Muscle of arm (tissue), 12 donors: ENCODE data around the gene ZNF516. TPM values are rescaled to one million over a fixed set of nuclear protein-coding genes. Genes with fewer than 3 reads are reported as not detected.

Experiments
- DNase-seq: peaks from one replicate; pipeline ENCODE4 v3.0.0-alpha.2; 2013
- polyA plus RNA-seq, 12 donors: library from polyadenylated mRNA; unstranded; fragments of 120-200 nt; gene quantifications; one replicate each; pipeline ENCODE4 v1.2.1, GENCODE V29; 2013; ENCODE audit not compliant: insufficient read length in 12 of 12

ZNF516 gene
- polyA plus RNA-seq, 12 donors, result 30.5 to 96.9 (median 42.7) TPM; not detected in 1

- no peak for DNase-seq
Measured at GRCh38 chr18:76468345-76469304, 26.4 kb downstream of the ZNF516 start.

GRCh38 chr18:76467371-76468190, 27.5 kb downstream of the ZNF516 start:
- DNase-seq, result no peak

GRCh38 chr18:76466410-76466991, 28.5 kb downstream of the ZNF516 start:
- no peak for DNase-seq

- no peak for DNase-seq
Measured at GRCh38 chr18:76465630-76466409, 29.2 kb downstream of the ZNF516 start.

GRCh38 chr18:76464281-76465259, 30.5 kb downstream of the ZNF516 start:
- DNase-seq, result no peak

GRCh38 chr18:76463872-76464271, 31.2 kb downstream of the ZNF516 start:
- DNase-seq, result no peak

GRCh38 chr18:76463358-76463757, 31.7 kb downstream of the ZNF516 start:
- DNase-seq, result no peak

GRCh38 chr18:76462326-76462694, 32.7 kb downstream of the ZNF516 start:
- no peak for DNase-seq

GRCh38 chr18:76461692-76462325, 33.2 kb downstream of the ZNF516 start:
- DNase-seq, result no peak

- DNase-seq, result no peak
Measured at GRCh38 chr18:76461148-76461547, 33.9 kb downstream of the ZNF516 start.

- no peak for DNase-seq
Measured at GRCh38 chr18:76460482-76460881, 34.6 kb downstream of the ZNF516 start.

- no peak for DNase-seq
Measured at GRCh38 chr18:76459687-76460350, 35.2 kb downstream of the ZNF516 start.

GRCh38 chr18:76459312-76459686, 35.7 kb downstream of the ZNF516 start:
- no peak for DNase-seq

GRCh38 chr18:76458522-76459311, 36.3 kb downstream of the ZNF516 start:
- DNase-seq, result no peak

GRCh38 chr18:76457957-76458356, 37.1 kb downstream of the ZNF516 start:
- DNase-seq, result no peak

- no peak for DNase-seq
Measured at GRCh38 chr18:76457475-76457874, 37.6 kb downstream of the ZNF516 start.

- no peak for DNase-seq
Measured at GRCh38 chr18:76456823-76457222, 38.2 kb downstream of the ZNF516 start.

- no peak for DNase-seq
Measured at GRCh38 chr18:76456018-76456750, 38.9 kb downstream of the ZNF516 start.
